H1 (cell line): ENCODE measurements around the gene PREX1. TPM values are rescaled to one million over a fixed set of nuclear protein-coding genes. Genes with fewer than 3 reads are reported as not detected.

Experiments
- ATF3 ChIP-seq: IDR thresholded peaks from 2 replicates; pipeline ENCODE4 v1.6.1; 2011; ENCODE audit warnings: low read depth, mild to moderate bottlenecking, low read length; ENCODE audit not compliant: insufficient read depth
- BRCA1 ChIP-seq: IDR thresholded peaks from 2 replicates; pipeline ENCODE4 v1.6.1; 2012; ENCODE audit warnings: low read depth, low read length, improper control_type of control experiment
- CBX5 ChIP-seq: fragments of 300-800, 300-1000 bp; sonication (generic); IDR thresholded peaks from 2 replicates; pipeline ENCODE4 v1.7.1; 2016; ENCODE audit warnings: antibody characterized with exemption, low read length, low read depth
- CHD1 ChIP-seq: IDR thresholded peaks from 2 replicates; pipeline ENCODE4 v1.6.1; 2012; ENCODE audit warnings: low read depth, low read length, improper control_type of control experiment
- POLR2AphosphoS5 ChIP-seq: IDR thresholded peaks from 2 replicates; pipeline ENCODE4 v1.6.1; 2011; ENCODE audit warnings: low read depth, low read length
- SAP30 ChIP-seq: fragments of 300-600 bp; sonication (generic); IDR thresholded peaks from 2 replicates; pipeline ENCODE4 v1.7.1; 2012; ENCODE audit warnings: low read length, moderate library complexity, mild to moderate bottlenecking, inconsistent platforms; ENCODE audit not compliant: insufficient read depth, insufficient replicate concordance
- SRF ChIP-seq: IDR thresholded peaks from 2 replicates; pipeline ENCODE4 v1.6.1; 2011; ENCODE audit warnings: mild to moderate bottlenecking, low read depth, low read length, moderate library complexity
- USF2 ChIP-seq: IDR thresholded peaks from 2 replicates; pipeline ENCODE4 v1.6.1; 2011; ENCODE audit warnings: low read length, improper control_type of control experiment
- polyA plus RNA-seq, 7 experiments: library from polyadenylated mRNA; depleted of rRNA in 3 of 7; stranded (reverse) in 5 of 7; unstranded in 2 of 7; fragments of >200 nt in 5 of 7; fragments of 200-250 nt in 2 of 7; gene quantifications; 1 replicate in 5 of 7; 2 replicates in 1 of 7; 4 replicates in 1 of 7; pipeline versions ENCODE4 v1.2.1 to v1.2.3, GENCODE V29; 2011 to 2013; ENCODE audit warnings: missing spikeins in 2 of 7, mixed read lengths in 2 of 7
- total RNA-seq: library from RNA; stranded (reverse); fragmentation: NEBNext Ultra II Directional; extraction: Animal tissue kit (Norgen Biotek cat#: 25700); gene quantifications from 2 replicates; pipeline ENCODE4 v1.2.1, GENCODE V29; 2021

Gene PREX1
- total and polyA plus RNA-seq, 2 of the 8 experiments (the other 6 are each of a cell fraction or from before 2014, with no cell fraction given) = 10.7 to 12.8 TPM

- TF ChIP-seq USF2 (no peak), POLR2AphosphoS5 (no peak), CHD1 (no peak), BRCA1 (no peak), SAP30 (no peak), SRF (no peak), ATF3 (no peak), CBX5 (no peak)
These were observed 39.1 kb upstream of the PREX1 start (continued) for GRCh38 chr20:48866936-48867335.
